NCI-H2107 treated with DMSO at 0.1 percent for 48 hours (cell line): Measurements from ENCODE around the gene ZCCHC2.

Experiments
- DNase-seq: peaks from one replicate; lab custom pipeline; 2025; ENCODE audit not compliant: unreplicated experiment; lab: John Stamatoyannopoulos, UW

Gene ZCCHC2

DNA sequence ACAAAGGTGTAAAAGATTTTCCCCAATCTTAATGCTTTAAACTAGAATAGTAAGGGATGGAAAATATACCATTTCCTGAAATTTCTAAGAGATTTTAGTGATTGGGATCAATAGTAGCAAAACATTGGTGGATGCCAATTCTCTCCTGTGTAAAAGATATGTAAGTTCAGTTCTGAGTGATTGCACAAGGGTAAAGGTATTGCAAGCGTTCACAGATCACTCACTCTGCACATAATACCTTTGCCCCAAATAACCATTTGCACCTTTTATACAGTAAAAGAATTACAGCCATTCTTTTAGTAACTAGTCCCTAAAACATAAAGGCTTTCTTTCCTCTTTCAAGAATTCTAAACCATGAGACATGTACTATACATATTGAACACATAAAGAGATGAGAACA lies 13.0 kb upstream of the ZCCHC2 start:
- no peak for DNase-seq

DNA sequence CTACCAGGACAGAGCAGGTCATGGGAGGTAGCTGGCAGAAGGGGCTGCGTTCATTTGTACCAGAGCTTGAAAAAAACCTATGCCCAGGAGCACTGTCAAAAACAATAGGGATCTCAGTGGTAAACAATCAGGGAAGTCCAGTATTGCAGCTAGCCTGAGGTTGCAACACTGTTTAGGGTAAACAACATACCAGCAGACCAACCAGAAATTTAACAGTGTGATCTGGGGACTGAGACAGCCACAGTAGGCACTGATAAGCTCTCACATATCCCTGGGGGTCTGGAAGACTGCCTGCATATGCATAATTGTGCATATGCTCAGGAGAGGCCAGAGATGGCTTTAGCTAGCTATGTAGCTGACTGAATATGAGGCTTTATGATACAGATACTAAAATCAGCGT lies 12.0 kb upstream of the ZCCHC2 start:
- DNase-seq: no peak

DNA sequence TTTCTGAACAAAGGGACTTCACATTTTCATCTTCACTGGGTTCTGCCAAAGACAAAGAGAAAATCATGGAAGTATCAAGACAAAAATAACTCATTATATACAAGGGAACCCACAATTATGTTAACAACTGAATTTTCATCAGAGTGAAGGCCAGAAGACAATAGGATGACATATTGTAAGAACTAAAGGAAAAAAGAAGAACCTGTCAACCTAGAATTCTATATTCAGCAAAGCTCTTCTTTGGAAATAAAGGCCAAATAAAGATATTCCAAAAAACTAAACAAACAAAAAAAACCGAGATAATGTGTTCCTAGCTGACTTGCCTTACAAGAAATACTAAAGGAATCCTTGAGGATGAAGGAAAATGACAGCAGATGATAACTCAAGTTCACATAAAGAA lies 10.3 kb upstream of the ZCCHC2 start:
- DNase-seq: no peak

DNA sequence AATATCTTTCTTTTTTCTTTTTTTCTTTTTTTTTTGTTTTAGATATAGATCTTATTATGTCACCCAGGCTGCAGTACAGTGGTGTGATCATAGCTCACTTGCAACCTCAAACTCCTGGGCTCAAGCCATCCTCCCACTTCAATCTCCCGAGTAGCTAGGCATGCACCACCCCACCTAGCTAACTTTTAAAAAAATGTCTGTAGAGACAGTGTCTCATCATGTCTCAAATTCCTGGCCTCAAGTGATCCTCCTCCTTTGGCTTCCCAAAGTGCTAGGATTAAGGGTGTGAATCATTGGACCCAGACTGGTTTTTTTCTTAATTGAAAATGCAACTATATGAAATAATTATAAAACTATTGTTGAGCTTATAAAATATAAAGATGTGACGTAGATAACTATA lies 9.8 kb upstream of the ZCCHC2 start:
- no peak for DNase-seq

DNA sequence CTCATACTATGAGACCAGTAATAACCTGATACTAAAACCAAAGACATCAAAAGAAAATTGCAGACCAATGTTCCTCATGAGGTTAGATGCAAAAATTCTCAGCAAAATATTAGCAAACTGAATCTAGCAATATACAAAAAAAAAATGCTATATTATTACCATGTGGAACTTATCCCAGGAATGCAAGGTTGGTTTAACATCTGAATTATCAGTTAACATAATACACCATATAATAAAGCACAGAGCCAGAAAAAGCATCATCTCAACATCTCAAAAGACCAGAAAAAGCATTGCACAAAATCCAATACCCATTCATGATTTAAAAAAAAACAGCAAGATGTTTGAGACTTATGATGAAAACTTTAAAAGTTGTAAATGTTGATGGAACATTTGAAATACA lies 8.3 kb upstream of the ZCCHC2 start:
- DNase-seq: no peak

DNA sequence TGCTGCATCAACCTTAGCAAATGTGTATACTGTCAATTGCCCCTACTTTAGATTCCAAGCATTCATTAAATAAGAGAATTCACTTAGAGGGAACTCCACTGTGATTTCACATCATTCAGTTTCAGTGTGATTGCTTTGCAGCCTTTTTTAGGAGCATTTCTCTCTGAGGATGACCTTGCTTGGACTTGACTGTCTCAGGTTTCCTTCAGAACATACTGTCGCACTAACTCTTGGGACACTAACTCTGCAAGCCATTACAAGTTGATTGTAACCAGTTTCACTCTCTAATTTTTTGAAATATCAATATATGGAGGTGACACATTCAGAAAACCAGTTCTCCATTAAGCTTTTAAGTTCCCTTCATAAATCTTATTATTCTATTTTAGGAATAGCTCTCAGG lies 6.6 kb upstream of the ZCCHC2 start:
- no peak for DNase-seq

DNA sequence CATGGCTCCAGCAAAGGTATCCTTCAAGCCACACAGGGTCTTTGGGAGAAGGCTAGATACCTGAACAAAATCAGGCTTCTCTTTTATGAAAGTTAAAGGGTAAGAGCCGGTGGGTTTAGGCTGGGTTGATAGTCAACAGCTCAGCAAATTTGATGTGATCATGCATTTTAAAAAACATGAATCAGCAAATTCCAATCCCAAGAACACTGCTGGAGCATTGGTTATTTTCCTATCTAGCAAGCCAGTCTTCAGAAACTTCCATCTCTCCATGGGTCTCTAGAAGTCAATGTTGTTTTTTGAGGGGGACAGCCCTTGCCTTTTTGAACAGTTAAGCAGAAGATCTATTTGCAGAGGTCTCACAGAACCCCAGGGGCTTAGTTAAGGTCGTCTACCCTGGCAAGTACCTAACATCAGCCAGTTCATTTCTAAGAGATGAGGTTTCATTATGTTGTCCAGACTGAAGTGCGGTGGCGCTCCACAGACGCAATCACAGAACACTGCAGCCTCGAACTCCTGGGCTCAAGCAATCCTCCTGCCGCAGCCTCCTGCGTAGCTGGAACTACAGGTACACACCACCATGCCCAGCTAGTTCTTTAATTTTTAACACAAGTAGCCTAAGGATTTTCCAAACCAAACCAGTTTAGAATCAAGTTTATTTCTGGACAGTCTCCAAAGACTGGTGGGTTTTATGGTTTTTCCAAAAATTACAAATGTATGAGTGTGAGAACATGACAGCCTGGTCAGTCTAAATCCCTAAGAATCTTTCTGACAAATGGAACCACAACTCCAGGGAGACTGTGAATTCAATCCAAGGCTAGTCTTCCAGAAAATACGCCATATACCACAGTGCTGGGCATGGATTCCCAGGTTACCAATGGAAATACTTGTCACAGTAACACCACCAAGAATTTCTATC lies 4.1 kb upstream of the ZCCHC2 start:
- no peak for DNase-seq

DNA sequence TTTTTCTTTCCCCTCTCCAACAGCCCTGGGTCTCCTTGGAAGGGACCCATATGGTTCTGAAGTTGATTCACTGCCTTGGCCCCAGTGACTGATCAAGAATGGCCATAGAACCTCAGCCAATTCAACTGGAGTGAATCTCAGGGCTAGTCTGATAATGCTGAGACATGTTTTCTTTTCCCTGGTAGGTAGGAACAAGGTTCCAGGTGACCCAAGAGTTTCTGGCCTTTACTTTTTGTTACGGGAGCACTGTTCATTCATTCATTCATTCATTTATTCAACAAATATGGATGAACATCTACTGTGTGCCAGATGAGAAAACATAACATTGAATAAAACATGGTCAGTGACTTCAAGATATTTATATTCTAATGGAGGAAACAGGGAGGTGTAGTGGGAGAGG lies 3.1 kb upstream of the ZCCHC2 start:
- DNase-seq: no peak

DNA sequence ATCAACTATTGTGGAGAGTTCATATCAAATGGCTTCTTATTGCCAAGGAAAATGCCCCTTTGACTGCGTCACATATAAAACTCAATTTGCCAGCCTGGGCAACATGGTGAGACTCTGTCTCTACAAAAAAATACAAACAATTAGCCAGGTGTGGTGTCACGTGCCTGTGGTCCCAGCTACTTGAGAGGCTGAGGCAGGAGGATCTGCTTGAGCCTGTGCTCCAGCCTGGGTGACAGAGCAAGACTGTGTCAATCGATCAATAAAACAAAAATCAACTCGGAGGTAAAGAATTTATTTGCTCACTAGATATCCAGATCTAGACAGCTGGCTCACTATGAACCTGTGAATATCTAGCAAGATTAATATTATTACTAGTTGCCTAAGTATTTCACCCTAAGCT lies 1.7 kb upstream of the ZCCHC2 start:
- no peak for DNase-seq

DNA sequence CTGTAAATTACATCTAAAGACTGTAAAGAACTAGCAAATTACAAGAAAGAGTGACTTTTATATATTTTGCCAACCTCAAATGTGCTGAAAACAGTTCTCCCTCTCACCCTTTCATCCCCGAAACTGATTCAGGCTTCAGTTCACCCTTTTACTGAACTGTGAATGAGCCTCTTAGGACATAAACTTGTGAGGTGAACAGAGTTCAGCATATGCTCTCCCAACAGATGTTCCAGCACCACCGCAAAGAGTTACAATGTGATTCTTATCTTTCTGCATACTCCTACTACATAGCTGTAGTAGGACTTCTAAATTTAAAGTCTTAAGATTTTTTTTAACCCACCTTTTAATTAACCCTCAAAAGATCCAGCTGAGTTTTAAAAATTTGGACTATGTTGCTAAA lies 1.2 kb upstream of the ZCCHC2 start:
- no peak for DNase-seq

DNA sequence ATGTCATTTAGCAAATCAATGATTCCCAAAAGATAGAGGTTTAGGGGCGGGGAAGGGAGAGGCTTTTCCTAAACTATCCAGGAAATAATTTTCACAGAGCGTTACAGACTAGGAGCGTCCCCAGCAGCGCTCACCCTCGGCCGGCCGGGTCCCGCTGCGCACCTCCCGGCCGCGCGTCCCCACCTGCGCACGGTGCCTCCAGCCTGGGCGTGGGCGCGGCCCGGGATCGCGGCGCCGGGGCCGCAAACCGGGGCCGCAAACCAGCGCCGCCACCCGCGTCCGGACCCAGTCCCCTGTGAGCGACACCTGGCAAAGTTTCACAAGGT lies 684 bp upstream of the ZCCHC2 start:
- DNase-seq: peak; percentile 17

DNA sequence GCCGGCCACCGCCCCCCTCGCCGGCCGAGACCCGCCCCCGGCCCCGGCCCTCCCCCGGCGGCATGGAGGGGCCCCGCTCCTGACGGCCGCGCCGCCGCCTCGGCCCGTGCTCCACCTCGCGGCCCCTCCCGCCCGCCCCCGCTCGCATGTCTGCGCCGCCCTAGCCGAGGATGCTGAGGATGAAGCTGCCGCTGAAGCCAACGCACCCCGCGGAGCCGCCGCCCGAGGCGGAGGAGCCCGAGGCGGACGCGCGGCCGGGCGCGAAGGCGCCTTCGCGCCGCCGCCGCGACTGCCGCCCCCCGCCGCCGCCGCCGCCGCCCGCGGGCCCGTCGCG lies 397 bp downstream of the ZCCHC2 start:
- DNase-seq: no peak

DNA sequence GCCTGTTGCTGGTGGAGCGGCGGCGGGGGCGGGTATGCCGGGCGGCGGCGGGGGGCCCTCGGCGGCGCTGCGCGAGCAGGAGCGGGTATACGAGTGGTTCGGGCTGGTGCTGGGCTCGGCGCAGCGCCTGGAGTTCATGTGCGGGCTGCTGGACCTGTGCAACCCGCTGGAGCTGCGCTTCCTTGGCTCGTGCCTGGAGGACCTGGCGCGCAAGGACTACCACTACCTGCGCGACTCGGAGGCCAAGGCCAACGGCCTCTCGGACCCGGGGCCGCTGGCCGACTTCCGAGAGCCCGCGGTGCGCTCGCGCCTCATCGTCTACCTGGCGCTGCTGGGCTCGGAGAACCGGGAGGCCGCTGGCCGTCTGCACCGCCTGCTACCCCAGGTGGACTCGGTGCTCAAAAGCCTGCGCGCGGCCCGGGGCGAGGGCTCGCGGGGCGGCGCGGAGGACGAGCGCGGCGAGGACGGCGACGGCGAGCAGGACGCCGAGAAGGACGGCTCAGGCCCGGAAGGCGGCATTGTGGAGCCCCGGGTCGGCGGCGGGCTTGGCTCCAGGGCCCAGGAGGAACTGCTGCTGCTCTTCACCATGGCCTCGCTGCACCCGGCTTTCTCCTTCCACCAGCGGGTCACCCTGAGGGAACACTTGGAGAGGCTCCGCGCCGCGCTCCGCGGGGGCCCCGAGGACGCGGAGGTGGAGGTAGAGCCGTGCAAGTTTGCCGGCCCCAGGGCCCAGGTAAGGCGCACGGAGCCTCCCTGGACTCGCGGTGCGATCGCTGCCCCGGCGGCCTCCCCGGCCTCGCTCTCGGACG lies 1.0 kb downstream of the ZCCHC2 start:
- DNase-seq: no peak

DNA sequence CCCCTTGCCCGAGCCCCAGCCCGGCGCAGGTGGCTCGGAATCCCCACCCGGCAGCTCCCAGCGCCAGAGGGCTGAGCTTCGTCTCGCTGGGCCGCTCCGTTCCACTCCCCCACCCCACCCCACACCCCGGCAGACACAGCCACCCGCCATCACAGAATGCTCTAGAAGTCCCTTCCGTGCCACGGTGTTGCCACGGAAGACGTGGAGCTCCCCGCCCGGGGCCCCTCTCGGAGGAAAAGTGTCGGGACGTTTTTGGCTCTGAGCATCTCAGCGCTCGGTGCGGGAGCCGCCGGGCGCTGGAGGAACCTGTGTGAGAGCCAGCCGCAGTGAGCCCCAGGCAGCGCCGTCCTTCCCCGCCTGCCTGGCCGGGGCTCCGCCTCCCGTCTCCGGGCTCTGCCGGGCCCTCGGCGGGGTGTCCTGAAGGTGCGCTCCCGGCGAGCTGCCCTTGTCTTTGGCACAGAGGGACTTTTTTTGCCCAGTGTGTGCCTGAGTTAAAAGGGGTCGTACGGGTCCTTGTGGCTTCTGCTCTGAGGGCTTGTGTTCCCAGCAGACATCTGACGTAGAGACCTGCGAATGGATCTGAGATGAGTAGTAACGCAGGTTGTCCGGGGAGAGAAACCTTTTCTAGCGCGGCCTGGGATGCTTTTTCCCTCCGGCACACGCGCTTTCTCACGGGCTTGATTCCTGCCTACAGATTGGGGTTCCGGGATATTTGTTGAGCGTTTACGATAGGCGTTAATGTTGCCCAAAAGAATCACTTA lies 1.8 kb downstream of the ZCCHC2 start:
- DNase-seq: no peak

DNA sequence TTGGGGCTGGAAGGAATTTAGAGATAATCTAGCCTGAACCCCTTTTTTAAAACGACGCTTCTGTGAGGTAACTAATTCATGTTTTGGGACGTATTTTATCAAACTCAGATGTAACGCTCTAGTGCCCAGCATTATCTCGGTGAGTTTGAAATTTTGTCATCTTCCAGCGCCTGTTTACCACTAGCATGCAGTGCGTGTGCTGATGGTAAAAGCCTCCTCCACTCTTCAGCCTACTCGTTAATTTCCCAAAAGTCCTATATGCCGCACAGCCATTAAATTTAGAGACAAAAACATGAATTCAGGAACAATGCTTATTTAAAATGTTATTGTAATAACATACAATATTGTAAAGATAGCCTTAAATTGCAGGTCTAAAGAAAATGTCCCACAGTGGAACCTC lies 2.8 kb downstream of the ZCCHC2 start:
- no peak for DNase-seq

DNA sequence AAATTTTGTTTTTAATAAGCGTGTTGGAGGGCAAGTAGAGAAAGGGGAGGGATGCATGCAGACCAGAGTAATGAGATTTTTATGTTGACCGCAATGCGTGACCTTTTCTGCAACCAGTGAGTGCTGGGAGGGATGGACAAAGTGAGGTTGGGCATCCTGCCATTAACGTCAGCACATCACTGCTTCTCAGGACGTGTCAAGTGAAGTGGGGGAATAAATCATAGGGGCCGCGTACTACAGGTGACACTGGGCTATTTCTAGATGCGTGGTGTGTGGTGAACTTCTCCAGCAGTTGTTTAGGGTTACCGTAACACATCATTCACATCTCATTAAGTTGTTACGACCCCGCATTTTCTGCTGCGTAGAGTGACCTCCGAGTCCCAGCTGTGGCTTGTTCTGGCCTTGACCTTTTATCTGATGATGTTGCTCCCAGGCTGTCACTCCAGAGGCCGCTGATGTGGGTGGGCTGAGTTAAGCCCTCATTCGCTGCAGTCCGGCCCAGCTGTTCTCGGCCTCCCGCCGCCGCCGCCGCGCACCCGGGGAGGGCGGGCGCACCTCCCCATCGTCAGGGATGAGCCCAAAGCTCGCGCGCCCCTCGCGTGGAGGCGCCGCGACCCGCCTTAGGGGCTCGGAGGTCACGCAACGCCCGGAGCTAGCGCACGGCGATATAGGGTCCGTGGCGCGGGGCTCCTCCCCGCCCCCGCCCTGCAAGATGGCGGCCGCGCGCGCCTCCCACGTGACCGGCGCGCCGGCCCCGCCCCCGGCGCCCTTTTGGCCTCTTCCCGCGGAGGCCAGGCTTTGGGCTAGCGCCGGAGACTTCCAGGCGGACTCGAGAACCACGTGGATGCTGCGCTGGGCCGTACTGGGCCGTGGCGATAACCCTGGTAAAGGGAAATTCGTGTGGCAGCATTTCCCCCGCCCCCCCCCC lies 3.5 kb downstream of the ZCCHC2 start:
- peak; percentile 47 for DNase-seq

DNA sequence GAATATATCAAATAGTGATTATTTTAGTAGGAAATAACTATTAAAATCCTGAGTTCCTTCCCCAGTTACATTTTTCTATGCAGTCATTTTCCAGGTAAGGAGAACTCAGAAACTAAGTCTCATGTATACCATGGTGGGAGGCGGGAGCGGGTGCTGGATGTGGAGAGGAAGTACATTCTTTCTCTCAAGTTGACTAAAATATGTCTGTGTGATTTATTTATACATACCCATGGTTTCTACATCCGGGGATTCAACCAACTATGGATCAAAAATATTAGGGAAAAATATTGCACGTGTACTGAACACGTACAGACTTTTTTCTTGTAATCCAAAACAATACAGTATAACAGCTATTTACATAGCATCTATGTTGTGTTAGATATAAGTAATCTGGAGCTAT lies 6.8 kb downstream of the ZCCHC2 start:
- DNase-seq: no peak

DNA sequence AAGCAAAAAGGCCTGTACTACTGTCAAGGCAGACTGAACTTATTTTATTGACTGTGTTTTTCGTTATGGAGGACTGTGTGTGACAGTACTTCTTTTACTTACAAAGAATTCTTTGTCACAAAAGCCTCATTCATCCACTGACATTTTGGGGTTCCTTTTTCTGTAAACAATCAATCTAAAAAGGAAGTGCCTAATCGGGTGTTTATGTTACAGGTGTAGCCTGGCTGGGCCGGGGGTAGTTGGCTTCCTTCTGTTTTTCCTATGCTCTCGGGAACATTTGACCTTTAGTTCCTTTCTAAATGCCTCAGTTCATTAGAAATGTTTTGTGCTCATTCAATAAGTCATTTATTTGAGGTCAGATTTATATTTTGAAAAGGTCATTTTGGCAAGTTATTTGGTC lies 8.3 kb downstream of the ZCCHC2 start:
- no peak for DNase-seq

DNA sequence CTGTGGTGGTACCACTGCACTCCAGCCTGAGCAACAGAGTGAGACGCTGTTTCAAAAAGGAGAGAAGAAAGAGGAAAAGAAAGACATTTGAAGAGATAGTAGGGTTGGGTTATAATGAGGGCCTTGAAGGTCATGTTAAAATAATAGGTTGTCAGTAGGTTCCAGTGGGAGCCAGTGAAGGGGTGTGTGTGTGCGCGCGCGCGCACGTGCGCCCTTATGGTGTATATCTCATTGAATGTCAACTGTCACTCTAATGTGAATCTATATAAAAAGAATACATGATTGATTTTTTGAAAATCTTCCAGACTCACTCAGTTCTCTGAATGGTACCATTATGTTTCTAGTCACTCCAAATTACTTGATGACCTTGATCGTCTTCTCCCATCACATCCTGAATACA lies 9.1 kb downstream of the ZCCHC2 start:
- no peak for DNase-seq

DNA sequence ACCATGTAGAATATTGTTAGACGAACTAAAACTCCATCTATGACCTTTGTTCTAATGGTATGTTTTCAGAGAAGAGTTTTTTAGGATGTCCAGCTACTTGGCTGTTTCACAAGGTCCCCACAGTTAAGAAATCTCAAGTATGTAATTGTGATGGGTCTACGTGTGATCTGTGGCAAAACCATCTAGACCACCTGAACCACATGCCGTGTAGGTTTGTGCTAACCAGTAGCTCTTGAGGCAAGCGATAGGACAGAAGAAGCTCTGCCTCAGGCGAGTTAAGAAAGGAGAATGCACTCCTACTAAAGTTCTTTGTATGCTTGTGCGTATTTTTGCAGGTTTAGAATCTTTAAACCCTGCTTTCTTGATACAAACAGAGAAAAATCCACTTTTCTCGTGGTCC lies 13.2 kb downstream of the ZCCHC2 start:
- no peak for DNase-seq
